Activated naive CD8-positive, alpha-beta T cell treated with anti-CD3 and anti-CD28 coated beads for 36 hours (primary cell): ENCODE results near the gene GPR15LG. TPM values are rescaled to one million over a fixed set of nuclear protein-coding genes. Genes with fewer than 3 reads are reported as not detected.

ENCODE experiments used
- DNase-seq: peaks from one replicate; pipeline ENCODE4 v3.0.0; 2021
- H3K27ac Mint-ChIP-seq: one replicate; pipeline ENCODE4 v1.8.0; 2022; ENCODE audit warnings: mild to moderate bottlenecking, moderate library complexity, mixed read lengths
- H3K27me3 Mint-ChIP-seq: one replicate; pipeline ENCODE4 v1.8.0; 2022; ENCODE audit warnings: mild to moderate bottlenecking, mixed read lengths
- H3K36me3 Mint-ChIP-seq: one replicate; pipeline ENCODE4 v1.8.0; 2021; ENCODE audit warnings: mild to moderate bottlenecking, mixed read lengths
- H3K4me1 Mint-ChIP-seq: one replicate; pipeline ENCODE4 v1.8.0; 2021; ENCODE audit warnings: mixed read lengths
- H3K4me3 Mint-ChIP-seq: one replicate; pipeline ENCODE4 v1.8.0; 2022; ENCODE audit warnings: mild to moderate bottlenecking, moderate library complexity, mixed read lengths
- H3K9me3 Mint-ChIP-seq: one replicate; pipeline ENCODE4 v1.8.0; 2022; ENCODE audit warnings: mixed read lengths
- total RNA-seq, 2 experiments: library from RNA; stranded (reverse); gene quantifications; one replicate each; pipeline ENCODE4 v1.2.3, GENCODE V29; 2021

Gene GPR15LG
- total RNA-seq, 2 experiments from 2014 or later, result not detected

GRCh38 chr10:84234479-84234878, 60.9 kb downstream of the GPR15LG start:
- H3K4me3 Mint-ChIP-seq, result no peak overlapping the region
- DNase-seq, result no peak
- peaks cover 17% of the 10 kb centered on the region for H3K27me3 Mint-ChIP-seq
- no peaks in the 10 kb centered on the region for H3K9me3 Mint-ChIP-seq
- H3K27ac Mint-ChIP-seq, result no peak overlapping the region
- H3K4me1 Mint-ChIP-seq, result no peaks in the 10 kb centered on the region
- no peaks in the 10 kb centered on the region for H3K36me3 Mint-ChIP-seq

Other genes starting within 250 kb of the GPR15LG start
- 100 to 1,000 TPM; 218 to 227 TPM for gene GHITM, start 34.3 kb upstream of the GPR15LG start, total RNA-seq
- gene CDHR1, start 20.7 kb downstream of the GPR15LG start, total RNA-seq, result 1 to 10 TPM in 1 of 2 experiments, under 1 TPM in 1; 0.91 to 1.6 TPM
- not detected for gene LRIT2, start 51.7 kb downstream of the GPR15LG start, total RNA-seq
- gene LRIT1, start 67.7 kb downstream of the GPR15LG start, total RNA-seq, result not detected
- gene RGR, start 71.3 kb downstream of the GPR15LG start, total RNA-seq, result not detected
- 10 to 100 TPM; 42.4 to 43.8 TPM for gene CCSER2, start 154.8 kb downstream of the GPR15LG start, total RNA-seq